Measurements from ENCODE around the gene CCR5AS.
A peak's percentile ranks its signal among the peaks of the same experiment; 100 is the strongest.
"Not testable (repeated sequence)": the region's sequence is repeated elsewhere in the genome, so short reads cannot be mapped to it uniquely, and the experiment has no call there.

The CCR5AS gene

DNA sequence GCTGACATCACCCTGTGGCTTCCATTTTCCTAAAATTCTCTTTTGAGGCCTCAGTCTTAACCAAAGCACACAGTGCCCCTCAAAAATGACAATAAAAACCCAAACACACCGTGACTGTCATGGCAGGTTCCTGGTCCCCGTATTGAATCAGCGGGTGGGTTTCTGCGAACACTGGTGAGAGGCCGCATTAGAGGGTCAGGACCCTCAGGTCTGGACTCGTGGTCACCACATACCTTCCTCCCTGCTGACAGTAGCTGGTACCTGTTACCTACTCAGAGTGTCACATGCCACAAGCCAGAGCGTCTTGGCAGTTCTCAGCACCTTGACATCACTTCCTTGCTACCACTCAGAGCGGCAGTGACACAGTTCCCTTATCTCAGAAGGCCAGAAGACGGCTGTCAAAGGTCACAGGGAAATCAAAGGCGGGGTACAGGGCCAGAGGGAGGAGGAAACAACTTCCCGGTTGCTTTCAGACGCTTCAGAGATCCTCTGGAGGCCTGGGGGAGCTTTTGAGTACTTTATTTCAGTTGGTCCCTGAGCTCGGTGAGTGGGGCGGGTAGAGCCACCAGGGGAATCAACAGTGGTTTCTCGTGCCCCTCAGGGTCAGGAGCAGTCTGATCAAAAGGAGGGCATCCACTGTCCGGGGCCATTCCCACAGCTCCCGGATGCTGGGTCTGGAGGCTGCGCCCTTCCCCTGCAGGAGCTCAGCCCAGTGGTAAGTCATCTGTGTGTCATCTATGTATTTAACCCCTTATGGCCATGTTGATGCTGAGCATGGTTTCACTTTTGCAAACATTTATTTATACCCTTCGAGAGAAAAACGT lies at the start of gene CCR5AS, which contains the start of gene CCRL2:
TSS of gene CCR5AS (minus strand) at position 279 of the 824 bp plus-strand sequence.
TSS of gene CCRL2 (plus strand) at position 472 of the 824 bp plus-strand sequence. CDS start 821 bp downstream, outside the sequence.
- peak; percentile 54 for DNase-seq

DNA sequence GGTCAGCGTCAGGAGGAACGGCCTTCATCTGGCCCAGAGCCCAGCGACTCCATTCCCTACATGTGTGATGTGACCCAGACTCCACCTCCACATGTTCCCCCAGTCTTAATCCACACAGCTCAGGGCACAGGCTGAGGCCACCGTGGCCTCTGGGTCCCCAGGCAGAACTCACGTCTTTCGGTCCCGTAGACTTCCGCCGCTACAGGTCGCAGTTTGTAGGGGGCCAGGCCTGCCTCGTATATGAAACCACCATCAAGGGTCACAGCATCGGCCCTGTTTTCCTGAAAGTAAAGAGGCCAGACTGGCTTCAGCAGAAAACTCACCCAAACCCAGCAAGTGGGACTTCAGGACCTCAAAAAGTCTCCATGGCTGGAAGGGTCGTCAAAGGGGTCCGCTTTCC lies 49.3 kb upstream of the CCR5AS start:
- DNase-seq = no peak

- DNase-seq = no peak
These were observed 48.6 kb upstream of the CCR5AS start for GRCh38 chr3:46455231-46456115.

- DNase-seq = no peak
These were observed 47.7 kb upstream of the CCR5AS start for GRCh38 chr3:46454606-46455005.

- no peak for DNase-seq
These were observed 47.3 kb upstream of the CCR5AS start for GRCh38 chr3:46454209-46454595.

DNA sequence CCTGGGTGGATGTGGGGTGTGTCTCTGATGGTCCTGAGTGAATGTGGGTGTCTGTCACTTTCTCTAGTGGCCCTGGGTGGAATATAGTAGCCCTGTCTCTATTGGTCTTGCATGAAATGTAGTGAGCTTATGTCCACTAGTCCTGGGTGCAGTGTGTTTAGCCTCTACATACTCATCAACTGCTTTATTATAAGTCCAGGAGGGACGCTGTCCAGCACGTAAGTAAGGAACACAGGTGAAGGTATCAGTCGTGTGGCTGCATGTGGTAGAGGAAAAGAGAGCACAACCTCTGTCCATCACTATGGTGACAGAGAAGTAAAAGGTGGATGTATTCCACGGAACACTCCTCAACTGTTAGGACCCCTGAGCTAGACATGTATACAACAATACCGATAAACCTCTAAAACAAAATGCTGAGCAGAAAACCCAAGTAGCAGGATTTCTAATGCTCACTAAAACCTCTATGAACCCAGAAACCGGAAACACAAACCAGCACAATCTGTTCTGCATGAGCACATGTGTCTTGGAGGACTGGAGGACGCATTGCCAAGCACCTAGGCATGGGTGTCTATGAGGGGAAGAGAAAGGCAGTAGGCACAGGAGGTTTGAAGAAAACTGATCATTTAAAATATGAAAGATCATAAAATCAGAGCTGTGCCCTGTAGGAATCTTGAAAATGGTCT lies 46.8 kb upstream of the CCR5AS start:
- DNase-seq = no peak

DNA sequence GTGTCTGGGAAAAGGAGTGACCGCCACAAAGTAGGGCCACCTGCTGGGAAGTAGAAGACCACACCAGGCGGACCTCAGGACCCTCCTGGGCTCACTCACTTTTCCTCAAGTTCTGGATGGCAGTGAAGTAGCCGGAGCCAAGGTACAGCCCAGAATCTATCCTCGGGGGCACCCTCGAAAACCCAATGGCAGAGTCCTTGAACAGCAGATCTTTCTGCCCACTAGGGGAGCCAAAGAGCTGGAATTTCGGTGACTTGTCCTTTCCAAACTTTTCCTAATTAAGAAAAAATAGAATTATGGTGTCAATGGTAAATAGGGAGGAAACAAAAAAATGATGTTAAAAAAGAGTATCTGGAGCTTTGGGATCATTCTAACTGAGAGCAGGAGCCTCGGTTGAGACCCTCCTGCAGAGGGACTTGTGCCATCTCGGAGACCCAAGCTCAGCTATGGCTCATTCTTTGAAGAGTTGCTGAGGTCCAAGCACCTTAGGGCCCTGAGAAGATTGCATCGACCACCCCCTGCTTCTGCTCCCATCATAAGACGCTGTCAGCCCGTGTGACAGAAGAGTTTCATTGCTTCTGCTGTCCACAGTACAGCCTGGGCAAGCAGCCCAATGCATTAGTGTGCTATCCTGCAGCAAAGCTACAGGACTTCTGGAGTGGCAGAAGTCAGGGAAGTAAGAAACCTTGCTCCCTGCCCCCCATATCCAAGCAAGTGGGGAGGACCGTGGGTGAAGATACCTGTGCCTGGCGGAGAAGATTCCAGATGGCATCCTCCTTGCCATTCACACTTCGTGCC lies 43.1 kb upstream of the CCR5AS start:
- no peak for DNase-seq

DNA sequence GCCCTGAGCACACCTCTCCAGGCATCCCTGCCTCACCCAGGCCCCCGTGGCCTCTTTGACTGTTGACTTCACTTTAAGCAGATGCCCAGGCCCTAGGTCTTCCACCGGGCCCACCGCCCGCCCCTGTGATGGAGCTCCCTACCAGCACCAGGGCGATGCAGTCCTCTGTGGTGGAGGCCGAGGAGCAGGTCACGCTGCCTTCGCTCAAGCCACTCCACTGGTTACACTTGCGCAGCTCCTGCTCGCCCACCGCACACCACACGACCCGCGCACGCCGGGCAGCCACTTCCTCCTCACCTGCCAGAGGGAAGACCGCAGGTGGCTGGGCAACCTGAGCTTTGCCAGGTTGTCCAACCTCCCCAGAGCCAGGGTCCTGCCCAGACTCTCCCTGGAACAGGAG lies 41.9 kb upstream of the CCR5AS start:
- DNase-seq = no peak

DNA sequence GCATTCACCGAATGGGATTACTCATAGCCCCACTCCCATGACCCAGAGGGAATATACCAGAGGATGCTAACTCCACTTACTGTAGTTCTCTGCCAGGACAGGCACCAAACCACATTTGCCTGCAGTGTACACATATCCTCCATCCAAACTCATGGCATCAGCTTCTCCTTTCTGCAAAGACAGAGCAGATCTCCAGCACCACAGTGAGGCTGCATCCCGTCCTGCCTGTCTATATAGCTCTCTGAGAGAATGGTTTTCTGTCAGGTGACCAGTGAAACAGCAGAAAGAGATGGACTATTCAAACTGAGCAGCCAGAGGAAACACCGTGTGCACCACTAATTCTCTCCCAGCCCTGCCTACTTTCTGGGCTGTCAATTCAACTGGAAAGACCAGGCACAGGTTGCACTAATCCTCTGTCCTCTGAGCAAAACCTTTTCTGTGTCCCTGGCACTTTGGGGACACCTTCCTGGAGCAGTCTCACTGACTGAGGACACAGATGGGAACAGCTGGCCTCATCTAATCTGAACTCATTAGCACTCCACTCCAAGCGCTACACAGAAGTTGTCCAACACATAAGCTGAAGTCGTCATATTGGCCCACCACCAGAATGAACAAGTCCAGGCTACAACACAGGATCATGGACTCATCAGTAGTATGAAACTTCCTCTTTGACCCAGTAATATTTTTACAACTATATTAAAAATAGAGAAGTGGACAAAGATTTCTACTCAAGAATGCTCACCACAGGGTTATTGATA lies 40.5 kb upstream of the CCR5AS start:
- no peak for DNase-seq

DNA sequence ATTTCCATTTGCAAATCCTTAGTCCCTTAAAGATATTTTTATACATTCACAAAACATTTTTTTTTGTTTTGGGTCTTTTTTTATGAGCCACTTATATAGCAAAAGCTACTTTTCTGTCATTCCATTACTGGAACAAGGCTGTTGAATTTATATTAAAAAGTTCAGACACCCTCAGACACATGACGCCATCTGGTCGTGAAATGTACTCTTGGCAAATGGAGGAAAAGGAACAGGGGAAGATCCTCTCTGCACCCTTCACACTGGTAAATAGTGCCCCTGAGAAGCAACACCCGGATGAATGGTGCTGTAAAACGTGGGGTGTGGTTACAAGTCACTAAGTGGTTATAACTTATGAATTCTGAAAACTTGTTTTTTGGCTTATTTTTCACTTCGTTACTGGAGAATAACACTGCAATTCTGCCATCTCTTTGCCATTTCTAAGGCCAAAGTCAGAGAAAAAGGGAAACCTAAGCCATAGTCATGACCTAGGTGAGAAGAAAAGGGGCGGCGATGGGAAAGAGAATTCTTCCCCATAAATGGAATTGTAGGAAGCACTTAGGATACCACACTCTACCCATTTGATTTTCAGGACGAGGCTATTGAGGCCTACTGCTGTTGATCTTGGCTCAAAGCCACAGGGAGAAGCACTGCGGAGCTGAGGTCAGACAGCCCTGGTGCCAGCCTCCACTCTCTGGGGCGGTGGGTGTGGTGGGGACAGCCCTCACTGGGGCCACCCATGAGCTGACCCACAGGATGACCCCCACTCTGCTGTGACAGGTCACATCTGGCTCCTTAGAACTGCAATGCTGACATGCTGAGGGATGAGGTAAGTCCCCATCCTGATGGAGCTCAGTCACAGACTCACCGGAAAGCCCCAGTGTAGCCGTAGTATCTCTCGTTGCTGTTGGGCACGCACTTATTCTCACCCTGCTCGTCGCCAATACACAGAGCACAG lies 36.0 kb upstream of the CCR5AS start:
- DNase-seq = no peak

DNA sequence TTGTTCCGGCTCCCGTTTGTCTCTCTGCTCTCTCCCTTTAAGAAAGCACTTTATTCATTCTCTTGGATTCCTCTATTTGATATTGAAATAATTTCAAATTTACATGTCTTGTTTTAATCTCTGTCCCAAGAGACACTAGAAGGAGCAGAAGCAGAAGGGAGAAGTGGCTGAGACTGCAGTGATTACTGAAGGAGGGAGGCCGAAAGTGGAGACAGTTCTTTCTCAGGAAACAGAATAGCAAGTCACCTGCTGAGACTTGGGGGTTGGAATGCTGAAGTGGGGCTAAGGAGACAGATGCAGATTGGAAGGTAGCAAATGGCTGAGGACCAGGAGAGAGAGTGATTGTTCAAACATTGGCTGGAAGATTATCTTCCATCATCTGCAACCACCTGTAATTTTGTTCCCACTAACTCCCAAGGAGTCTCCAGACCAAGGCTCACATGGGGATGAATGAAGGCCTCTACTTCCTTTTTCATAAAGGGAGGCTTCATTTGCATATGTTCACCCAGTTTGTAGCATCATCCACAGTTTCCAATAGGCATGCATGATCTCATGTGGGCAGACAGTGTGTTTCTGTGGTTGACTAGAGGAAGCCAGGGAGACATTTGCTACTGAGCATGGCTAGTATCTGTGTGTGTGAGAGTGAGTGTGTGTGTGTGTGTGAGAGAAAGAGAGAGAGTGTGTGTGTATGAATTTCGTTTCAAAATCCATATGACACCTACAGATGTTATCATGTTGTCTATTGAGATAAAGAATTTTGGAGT lies 33.8 kb upstream of the CCR5AS start:
- peak; percentile 30 for DNase-seq

- DNase-seq = no peak
These were observed 32.0 kb upstream of the CCR5AS start for GRCh38 chr3:46438831-46439230.

- no peak for DNase-seq
These were observed 28.3 kb upstream of the CCR5AS start for GRCh38 chr3:46435081-46435726.

GRCh38 chr3:46433841-46434240 lies 27.0 kb upstream of the CCR5AS start:
- no peak for DNase-seq

GRCh38 chr3:46433118-46433517 lies 26.3 kb upstream of the CCR5AS start:
- not testable (repeated sequence) for DNase-seq

GRCh38 chr3:46431905-46432304 lies 25.0 kb upstream of the CCR5AS start:
- not testable (repeated sequence) for DNase-seq

GRCh38 chr3:46430879-46431278 lies 24.0 kb upstream of the CCR5AS start:
- DNase-seq = not testable (repeated sequence)

DNA sequence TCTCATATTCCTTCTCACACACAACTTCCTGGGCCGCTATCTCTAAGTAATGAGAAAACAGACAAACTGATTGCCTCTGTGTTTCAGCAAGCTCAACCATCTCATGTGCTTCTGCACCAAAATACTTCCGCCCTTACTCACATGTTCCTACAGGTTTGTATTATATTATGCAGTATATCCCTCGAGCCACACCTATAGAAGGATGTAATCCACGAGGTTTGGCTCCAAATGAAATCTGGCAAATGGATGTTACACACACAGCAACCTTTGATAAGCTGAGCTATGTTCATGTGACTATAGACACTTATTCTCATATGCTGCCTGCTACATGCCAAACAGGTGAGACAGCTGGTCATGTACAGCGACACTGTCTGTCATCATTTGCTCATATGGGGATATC lies 22.8 kb upstream of the CCR5AS start:
- no peak for DNase-seq

- no peak for DNase-seq
These were observed 22.4 kb upstream of the CCR5AS start for GRCh38 chr3:46429250-46429649.

All from stimulated activated CD8-positive, alpha-beta memory T cell treated with anti-CD3 and anti-CD28 coated beads, Interleukin-4, amount 100 ng/mL, for 48 hours (primary cell).